Measurements from ENCODE around the gene SOCS7. TPM values are rescaled to one million over a fixed set of nuclear protein-coding genes. Genes with fewer than 3 reads are reported as not detected.

The SOCS7 gene
- total RNA-seq, 2 experiments from 2014 or later = 22.1 to 25.1 TPM

- intact Hi-C loops (cut with micrococcal nuclease) = no loop called here
- Mint-ChIP-seq H3K36me3 (ENCODE audit: low read depth) (no peaks in the 10 kb centered on the region), H3K9me3 (no peaks in the 10 kb centered on the region), H3K27ac (no peak overlapping the region), H3K4me3 (no peak overlapping the region), H3K27me3 (ENCODE audit: low read depth) (no peaks in the 10 kb centered on the region), H3K4me1 (ENCODE audit: low read depth) (no peaks in the 10 kb centered on the region)
- DNase-seq = no peak
- CTCF ChIA-PET = interaction anchor here (1.1 to 1.7 kb wide), 2 partner anchors 9 to 18 kb away, joined by 4 to 5 read pairs; no protein-coding TSS in a partner anchor
Measured at GRCh38 chr17:38339891-38340290, 11.8 kb upstream of the SOCS7 start.

GRCh38 chr17:38341035-38341721, 10.5 kb upstream of the SOCS7 start:
- peak overlapping the region; percentile 18 for H3K27ac Mint-ChIP-seq
- H3K9me3 Mint-ChIP-seq = no peaks in the 10 kb centered on the region
- no peaks in the 10 kb centered on the region for H3K36me3 Mint-ChIP-seq (ENCODE audit: low read depth)
- H3K27me3 Mint-ChIP-seq (ENCODE audit: low read depth) = no peaks in the 10 kb centered on the region
- CTCF ChIA-PET = interaction anchor here (1.0 to 1.4 kb wide), 3 partner anchors 8 to 73 kb away, joined by 3 to 6 read pairs (median 3); no protein-coding TSS in a partner anchor
- DNase-seq = no peak
- no peaks in the 10 kb centered on the region for H3K4me1 Mint-ChIP-seq (ENCODE audit: low read depth)
- H3K4me3 Mint-ChIP-seq = no peak overlapping the region
- intact Hi-C loops (cut with micrococcal nuclease) = no loop called here

- CTCF ChIA-PET = interaction anchor here (0.9 kb wide), 1 partner anchor 21 kb away, joined by 3 read pairs; no protein-coding TSS in a partner anchor
- Mint-ChIP-seq H3K27me3 (ENCODE audit: low read depth) (no peaks in the 10 kb centered on the region), H3K27ac (no peak overlapping the region), H3K4me3 (no peak overlapping the region), H3K36me3 (ENCODE audit: low read depth) (no peaks in the 10 kb centered on the region), H3K4me1 (ENCODE audit: low read depth) (no peaks in the 10 kb centered on the region), H3K9me3 (no peaks in the 10 kb centered on the region)
- intact Hi-C loops (cut with micrococcal nuclease) = no loop called here
- DNase-seq = no peak
Measured at GRCh38 chr17:38342886-38343607, 8.6 kb upstream of the SOCS7 start.

GRCh38 chr17:38343608-38344419, 7.8 kb upstream of the SOCS7 start, which contains the start of gene GPR179:
GPR179 (minus strand) TSS chr17:38343956; CDS start chr17:38343789, 167 bp downstream.
- CTCF ChIA-PET = no interaction called here
- Mint-ChIP-seq H3K9me3 (no peaks in the 10 kb centered on the region), H3K27ac (no peak within 1 kb of the TSS), H3K27me3 (ENCODE audit: low read depth) (no peaks in the 10 kb centered on the region), H3K36me3 (ENCODE audit: low read depth) (no peaks in the 10 kb centered on the region), H3K4me1 (ENCODE audit: low read depth) (no peaks in the 10 kb centered on the region), H3K4me3 (no peak within 1 kb of the TSS)
- intact Hi-C loops (cut with micrococcal nuclease) = no loop called here
- DNase-seq = no peak

GRCh38 chr17:38344420-38344745, 7.3 kb upstream of the SOCS7 start:
- Mint-ChIP-seq H3K36me3 (ENCODE audit: low read depth) (no peaks in the 10 kb centered on the region), H3K4me1 (ENCODE audit: low read depth) (peaks cover 2% of the 10 kb centered on the region), H3K4me3 (no peak overlapping the region), H3K27ac (no peak overlapping the region), H3K9me3 (no peaks in the 10 kb centered on the region), H3K27me3 (ENCODE audit: low read depth) (no peaks in the 10 kb centered on the region)
- intact Hi-C loops (cut with micrococcal nuclease) = no loop called here
- DNase-seq = no peak
- CTCF ChIA-PET = interaction anchor here (0.7 kb wide), 1 partner anchor 18 kb away, joined by 4 read pairs; no protein-coding TSS in a partner anchor

GRCh38 chr17:38345743-38346142, 5.9 kb upstream of the SOCS7 start:
- Mint-ChIP-seq H3K4me3 (no peak overlapping the region), H3K27ac (no peak overlapping the region), H3K27me3 (ENCODE audit: low read depth) (no peaks in the 10 kb centered on the region), H3K36me3 (ENCODE audit: low read depth) (no peaks in the 10 kb centered on the region), H3K4me1 (ENCODE audit: low read depth) (peaks cover 10% of the 10 kb centered on the region), H3K9me3 (no peaks in the 10 kb centered on the region)
- no peak for DNase-seq
- CTCF ChIA-PET = interaction anchor here (1.1 kb wide), 2 partner anchors 67 to 68 kb away, joined by 4 to 7 read pairs; no protein-coding TSS in a partner anchor
- intact Hi-C loops (cut with micrococcal nuclease) = no loop called here

- DNase-seq = peak; percentile 94
- no peak overlapping the region for H3K4me3 Mint-ChIP-seq
- H3K36me3 Mint-ChIP-seq (ENCODE audit: low read depth) = no peaks in the 10 kb centered on the region
- H3K4me1 Mint-ChIP-seq (ENCODE audit: low read depth) = peaks cover 25% of the 10 kb centered on the region
- H3K27ac Mint-ChIP-seq = no peak overlapping the region
- CTCF ChIA-PET = interaction anchor here (0.6 to 10.3 kb wide), 29 partner anchors 9 to 157 kb away, joined by 3 to 193 read pairs (median 5); partner anchors contain the start of gene ARHGAP23
- intact Hi-C loops (cut with micrococcal nuclease) = loop anchor here (1.0 kb wide), 1 partner anchor 65 kb away; no protein-coding TSS in a partner anchor
- H3K27me3 Mint-ChIP-seq (ENCODE audit: low read depth) = no peaks in the 10 kb centered on the region
- H3K9me3 Mint-ChIP-seq = no peaks in the 10 kb centered on the region
Measured at GRCh38 chr17:38349097-38349730, 2.4 kb upstream of the SOCS7 start.

GRCh38 chr17:38350035-38350434, 1.6 kb upstream of the SOCS7 start:
- Mint-ChIP-seq H3K9me3 (no peaks in the 10 kb centered on the region), H3K27me3 (ENCODE audit: low read depth) (no peaks in the 10 kb centered on the region), H3K4me1 (ENCODE audit: low read depth) (peaks cover 34% of the 10 kb centered on the region), H3K36me3 (ENCODE audit: low read depth) (no peaks in the 10 kb centered on the region), H3K27ac (no peak overlapping the region), H3K4me3 (peak overlapping the region; percentile 19)
- DNase-seq = no peak
- CTCF ChIA-PET = interaction anchor here (0.6 to 10.3 kb wide), 15 partner anchors 10 to 94 kb away, joined by 3 to 193 read pairs (median 8); partner anchors contain the start of gene ARHGAP23
- intact Hi-C loops (cut with micrococcal nuclease) = loop anchor here (5.0 kb wide), 1 partner anchor 142 kb away; no protein-coding TSS in a partner anchor

GRCh38 chr17:38352245-38353085, 821 bp downstream of the SOCS7 start:
- intact Hi-C loops (cut with micrococcal nuclease) = loop anchor here (5.0 kb wide), 1 partner anchor 140 kb away; no protein-coding TSS in a partner anchor

GRCh38 chr17:38353086-38353604, 1.5 kb downstream of the SOCS7 start:
- H3K4me1 Mint-ChIP-seq (ENCODE audit: low read depth) = peaks cover 49% of the 10 kb centered on the region
- no peaks in the 10 kb centered on the region for H3K27me3 Mint-ChIP-seq (ENCODE audit: low read depth)
- H3K4me3 Mint-ChIP-seq = peak overlapping the region; percentile 70
- intact Hi-C loops (cut with micrococcal nuclease) = loop anchor here (5.0 kb wide), 1 partner anchor 139 kb away; no protein-coding TSS in a partner anchor
- no peak for DNase-seq
- no peaks in the 10 kb centered on the region for H3K36me3 Mint-ChIP-seq (ENCODE audit: low read depth)
- H3K9me3 Mint-ChIP-seq = no peaks in the 10 kb centered on the region
- CTCF ChIA-PET = interaction anchor here (1.3 to 10.3 kb wide), 2 partner anchors 20 to 61 kb away, joined by 5 to 193 read pairs; no protein-coding TSS in a partner anchor
- no peak overlapping the region for H3K27ac Mint-ChIP-seq

More at GRCh38 chr17:38352245-38353085, 821 bp downstream of the SOCS7 start:
- Mint-ChIP-seq H3K4me1 (ENCODE audit: low read depth) (peaks cover 48% of the 10 kb centered on the region), H3K27me3 (ENCODE audit: low read depth) (no peaks in the 10 kb centered on the region), H3K4me3 (peak overlapping the region; percentile 70), H3K36me3 (ENCODE audit: low read depth) (no peaks in the 10 kb centered on the region), H3K9me3 (no peaks in the 10 kb centered on the region), H3K27ac (no peak overlapping the region)
- CTCF ChIA-PET = interaction anchor here (1.3 to 10.3 kb wide), 3 partner anchors 19 to 62 kb away, joined by 4 to 193 read pairs (median 5); no protein-coding TSS in a partner anchor
- peak; percentile 38 for DNase-seq
